ELR (cell line): ENCODE measurements around the gene TNFSF10.

Experiments used
- DNase-seq: peaks from one replicate; pipeline ENCODE4 v3.0.0-alpha.2; 2015; ENCODE audit warnings: low read depth

The TNFSF10 gene

DNA sequence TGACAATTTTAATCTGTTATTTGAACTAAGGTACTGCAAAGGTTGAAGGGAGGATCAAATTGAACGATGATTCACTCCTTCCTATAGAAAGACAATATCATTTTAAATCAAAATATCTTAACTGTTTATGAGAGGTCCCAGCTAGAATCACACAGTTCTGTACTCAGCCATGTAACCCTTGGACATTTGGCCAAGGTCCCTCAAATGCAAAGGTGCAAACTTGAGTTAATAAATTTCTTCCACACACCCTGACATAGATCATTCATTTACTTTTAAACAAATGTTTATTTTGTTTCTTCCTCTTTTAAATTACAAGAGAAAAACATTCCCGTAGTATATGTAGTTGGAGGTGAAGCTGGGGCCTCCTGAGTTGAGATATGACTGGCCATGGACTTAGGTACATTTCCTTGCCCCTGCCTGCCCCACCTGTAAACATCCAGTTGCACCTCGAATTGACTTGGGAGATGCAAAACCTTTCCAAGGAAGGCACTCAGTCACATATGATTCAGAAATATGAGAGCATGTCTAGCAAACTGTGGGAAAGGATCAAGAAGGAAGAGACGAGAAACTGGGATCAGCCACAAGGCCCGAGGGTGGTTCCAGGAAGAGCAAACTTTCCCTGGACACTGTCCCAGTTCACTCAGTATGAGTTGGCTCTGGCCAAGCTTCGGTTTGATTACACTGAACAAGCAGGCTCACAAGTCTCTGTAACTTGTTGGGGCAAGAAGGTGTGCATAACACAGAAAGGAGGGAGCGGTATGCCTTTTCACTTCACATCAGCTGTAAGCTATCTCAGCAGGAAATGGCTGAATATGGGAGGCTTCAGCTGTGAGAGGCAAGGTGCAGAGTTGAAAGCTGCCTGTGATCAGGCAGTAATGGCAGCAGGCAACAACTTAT is 6.7 kb downstream of the TNFSF10 start:
- peak; percentile 68 for DNase-seq

DNA sequence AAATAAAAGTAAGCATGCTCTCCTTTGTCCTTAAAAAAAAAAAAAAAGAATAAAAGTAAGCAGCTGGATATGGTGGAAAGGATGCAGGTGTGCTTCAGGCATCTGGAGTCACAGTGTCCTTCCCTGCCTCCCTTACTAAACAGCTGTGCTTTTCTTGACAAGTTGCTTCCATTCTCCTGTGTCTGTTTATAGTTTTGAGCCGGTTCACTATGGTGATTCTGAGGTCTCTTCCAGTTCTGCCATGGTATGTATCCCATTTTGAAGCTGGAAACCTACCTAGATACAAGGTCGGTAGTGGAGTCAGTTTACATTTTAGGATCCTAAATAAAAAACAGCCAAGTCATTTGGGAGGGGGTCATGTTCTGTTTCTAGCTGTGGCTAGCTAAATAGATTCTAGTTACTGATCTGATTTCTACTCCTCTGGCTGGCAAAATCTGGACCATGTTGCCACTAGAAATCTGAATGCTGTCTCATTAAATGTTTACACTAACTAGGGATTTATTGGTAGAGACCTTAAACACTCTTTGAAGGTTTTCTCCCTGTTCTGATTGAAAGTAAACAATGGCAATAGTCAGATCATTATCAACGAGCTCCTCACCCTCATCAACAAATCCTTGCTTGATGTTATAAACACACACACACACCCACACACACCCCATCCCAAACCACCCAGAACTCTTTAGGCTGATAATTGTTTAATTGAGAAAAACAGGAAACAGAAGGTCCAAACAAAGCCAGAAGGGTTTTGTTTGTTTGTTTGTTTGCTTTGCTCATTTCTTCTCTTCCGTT is 7.9 kb downstream of the TNFSF10 start:
- DNase-seq = no peak

DNA sequence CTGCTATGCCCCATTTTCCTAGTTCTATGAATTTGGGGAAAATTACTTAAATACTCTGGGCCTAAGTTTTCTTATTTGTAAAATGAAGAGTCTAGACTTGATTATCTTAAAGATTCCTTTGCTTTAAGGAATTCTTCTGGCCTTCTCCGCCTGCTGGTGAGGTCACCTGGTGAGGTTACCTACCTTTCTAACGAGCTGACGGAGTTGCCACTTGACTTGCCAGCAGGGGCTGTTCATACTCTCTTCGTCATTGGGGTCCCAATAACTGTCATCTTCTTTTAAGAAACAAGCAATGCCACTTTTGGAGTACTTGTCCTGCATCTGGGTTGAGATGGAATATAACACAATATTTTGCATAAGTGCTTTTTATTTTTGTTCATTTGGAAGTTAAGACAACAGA is 8.6 kb downstream of the TNFSF10 start:
- no peak for DNase-seq

DNA sequence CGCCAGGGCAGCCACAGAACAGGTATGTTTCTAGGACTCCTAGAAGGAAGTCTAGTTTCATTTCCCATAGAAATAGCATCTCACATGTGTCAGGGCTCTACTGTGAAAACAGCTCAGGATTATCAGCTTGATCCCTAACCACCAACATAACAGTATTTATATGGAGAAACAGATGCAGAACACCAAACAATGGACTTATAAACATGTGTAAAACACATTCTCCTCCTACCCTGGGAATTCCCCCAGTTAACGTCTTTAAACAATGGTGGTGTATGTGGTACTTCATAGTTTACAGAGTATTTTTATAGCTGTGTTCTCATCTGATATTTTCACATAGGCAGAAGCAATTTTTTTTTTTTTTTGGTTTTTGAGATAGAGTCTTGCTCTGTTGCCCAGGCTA is 9.7 kb downstream of the TNFSF10 start:
- peak; percentile 15 for DNase-seq

DNA sequence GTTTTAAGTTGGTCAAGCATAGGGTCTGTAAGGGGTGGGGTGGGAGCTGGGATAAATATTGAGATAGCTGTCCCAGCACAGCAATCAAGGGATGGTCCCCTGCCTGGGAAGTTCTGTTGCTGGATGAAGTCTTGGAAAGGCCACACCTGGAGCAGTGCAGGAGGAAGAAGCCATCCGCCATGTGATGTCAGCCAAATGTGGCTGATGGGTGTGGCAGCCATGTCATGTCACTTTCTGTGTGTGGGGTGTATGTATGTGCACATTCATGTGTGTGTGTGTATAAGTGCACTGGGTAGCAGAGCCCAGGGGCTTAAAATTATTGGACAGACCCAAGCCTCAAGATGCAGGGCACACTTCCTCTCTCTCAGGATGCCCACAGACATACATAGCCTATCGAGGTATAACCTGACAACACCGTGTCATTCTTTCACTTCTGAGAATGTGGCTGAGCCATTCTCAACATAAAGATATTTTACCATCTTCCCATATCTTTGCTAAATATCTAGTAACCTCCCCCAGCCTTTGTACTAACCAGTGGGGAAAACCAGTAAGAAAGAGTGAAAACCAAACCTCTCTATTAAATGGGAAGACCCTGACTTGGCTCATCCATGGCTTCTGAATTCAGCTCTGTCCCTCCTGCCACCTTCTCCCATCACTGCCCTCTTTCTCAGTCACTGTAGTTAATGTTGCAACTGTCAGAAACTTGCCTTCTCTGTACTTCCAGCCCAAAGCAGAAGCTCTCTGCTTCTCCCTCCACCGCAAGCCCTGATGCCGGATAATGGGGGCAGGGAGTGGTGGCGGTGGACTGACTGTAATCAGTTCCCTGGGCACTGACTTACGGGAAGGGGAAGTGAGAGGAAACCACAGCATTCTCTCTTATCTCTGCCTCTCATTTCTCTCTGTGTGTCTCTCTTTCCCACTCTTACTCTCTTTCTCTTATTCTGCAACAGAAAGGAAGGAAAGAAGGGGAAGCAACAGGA is 11.2 kb downstream of the TNFSF10 start:
- DNase-seq = no peak

DNA sequence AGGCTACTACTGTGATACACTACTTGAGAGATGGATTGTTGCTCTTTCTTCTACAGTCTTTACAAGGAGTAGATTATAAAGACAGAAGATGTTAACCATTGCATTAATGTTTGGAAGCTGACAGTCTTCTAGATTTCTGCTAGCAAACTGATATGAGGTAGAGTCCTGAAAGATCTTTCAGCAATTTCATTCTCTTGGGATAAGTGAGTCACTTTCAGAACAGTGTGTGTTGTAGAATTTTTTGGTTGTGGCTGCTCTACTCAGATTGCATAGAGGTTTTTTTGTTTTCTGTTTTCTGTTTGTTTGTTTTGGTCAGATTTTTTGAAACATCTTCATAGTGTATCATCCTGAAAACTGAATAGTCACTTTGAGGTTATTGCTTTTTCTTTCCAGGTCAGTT is 17.1 kb downstream of the TNFSF10 start:
- no peak for DNase-seq

DNA sequence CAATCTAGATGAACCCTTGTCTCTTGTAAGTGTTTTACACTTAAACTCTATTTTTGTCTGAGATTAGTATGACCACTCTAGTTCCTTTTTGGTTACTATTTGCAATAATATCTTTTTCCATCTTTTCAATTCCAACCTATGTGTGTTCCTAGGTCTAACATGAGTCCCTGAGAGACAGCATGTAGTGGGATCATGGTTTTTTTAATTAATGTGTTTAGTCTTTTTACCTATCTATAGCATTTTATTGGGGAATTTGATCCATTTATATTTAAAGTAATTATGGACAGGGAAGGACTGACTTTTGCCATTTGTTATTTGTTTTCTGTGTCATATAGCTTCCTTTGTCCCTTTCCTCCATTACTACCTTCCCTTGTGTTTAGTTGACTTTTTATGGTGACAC is 21.7 kb downstream of the TNFSF10 start:
- DNase-seq = no peak

DNA sequence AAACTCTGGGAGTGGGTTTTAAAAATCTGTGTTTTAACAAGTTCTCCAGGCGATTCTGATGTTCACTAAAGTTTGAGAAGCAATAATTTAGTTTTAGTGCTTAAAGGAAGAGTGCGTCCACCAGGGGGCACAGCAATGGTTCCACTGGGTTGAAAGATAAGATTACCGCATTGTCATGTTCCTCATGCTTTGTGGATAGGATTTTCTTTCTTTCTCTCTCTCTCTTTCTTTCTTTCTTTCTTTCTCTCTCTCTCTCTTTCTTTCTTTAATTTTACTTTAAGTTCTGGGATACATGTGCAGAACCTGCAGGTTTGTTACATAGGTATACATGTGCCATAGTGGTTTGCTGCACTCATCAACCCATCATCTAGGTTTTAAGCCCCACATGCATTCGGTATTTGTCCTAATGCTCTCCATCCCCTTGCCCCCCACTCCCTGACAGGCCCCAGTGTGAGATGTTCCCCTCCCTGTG is 33.0 kb downstream of the TNFSF10 start:
- peak; percentile 80 for DNase-seq

DNA sequence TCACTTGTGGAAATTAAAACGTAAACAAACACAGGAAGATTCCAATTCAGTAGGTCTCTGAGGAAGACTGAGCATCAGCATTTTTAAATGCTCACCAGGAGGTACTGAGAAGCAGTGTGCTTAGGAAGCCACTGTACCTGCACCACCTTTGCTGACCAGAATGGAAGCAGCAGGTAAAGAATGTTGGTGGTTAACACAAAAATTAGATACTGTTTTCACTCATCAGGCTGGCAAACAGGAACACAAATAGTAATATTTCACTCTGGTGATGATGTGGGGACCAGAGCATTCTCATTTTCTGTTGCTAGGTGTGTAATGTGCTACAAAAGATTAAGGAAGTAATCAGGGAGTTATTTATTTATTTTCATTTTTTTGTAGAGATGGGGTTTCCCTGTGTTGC is 45.1 kb downstream of the TNFSF10 start:
- no peak for DNase-seq

DNA sequence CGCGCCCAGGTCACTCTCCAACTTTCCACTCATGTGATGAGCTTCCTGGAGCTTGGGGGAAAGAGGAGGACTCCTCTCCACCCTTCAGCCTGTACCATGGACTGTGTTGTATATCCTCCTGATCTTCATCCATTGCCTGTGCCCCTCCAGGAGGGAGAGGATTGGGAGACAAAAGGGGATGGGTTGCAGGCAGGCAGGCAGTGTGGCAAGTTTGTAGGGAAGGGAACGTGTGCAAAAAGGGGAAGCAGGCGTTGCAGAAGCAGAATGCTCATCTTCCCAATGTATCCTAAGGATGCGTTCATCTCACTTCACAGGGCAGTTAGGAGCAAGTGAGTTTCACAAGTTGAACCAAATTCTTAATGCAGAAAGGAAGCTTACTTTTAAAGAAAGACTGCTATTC is 46.9 kb downstream of the TNFSF10 start:
- no peak for DNase-seq

DNA sequence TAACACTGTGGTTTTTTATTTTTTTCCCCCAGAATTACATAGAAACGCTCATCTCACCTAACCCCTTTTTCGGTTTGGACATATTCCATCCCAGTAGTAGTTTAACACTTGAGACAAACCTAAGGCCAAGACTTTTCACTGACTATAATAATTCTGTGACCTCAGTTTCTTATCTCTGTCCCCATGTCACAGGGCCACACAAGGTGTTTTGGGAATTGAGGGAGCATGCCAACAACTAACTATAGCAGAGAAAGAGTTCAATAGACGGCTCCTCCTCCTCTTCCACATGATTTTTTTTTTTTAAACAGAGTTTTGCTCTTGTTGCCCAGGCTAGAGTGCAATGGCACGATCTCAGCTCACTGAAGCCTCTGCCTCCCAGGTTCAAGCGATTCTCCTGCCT is 47.5 kb downstream of the TNFSF10 start:
- no peak for DNase-seq

DNA sequence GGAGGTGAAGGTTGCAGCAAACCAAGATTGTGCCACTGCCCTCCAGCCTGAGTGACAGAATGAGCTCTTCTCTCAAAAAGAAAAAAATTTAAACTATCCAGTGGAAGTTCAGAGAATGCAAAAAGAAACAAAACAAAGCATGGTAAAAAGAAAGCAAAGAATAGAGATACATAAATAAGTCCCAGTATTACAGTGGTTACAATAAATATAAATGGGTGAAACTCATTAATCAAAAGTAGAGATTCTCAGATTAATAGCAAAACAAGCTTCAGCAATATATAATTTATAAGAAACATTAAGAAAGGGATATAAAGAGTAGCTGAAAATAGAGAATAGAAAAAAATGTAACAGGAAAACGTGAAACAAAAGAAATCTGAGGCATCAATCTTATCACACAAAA is 51.3 kb downstream of the TNFSF10 start:
- no peak for DNase-seq

DNA sequence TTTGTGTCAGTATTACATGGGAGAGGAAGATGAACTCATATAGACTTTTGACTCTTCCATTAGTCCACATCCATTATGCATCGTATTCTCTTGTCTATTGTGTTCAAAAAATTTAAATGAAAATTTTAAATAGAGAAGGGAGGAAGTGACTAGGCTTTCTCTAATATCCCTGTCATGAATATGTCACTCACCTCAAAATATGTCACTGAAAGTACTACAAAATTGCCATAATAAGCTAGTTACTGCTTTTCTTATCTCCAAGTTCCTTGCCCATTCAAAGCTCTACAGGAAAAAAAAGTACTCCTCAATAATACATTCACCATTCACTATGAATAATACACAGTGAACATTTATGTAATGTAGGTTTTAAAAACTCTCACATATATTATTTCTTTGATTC is 52.6 kb downstream of the TNFSF10 start:
- DNase-seq = no peak

DNA sequence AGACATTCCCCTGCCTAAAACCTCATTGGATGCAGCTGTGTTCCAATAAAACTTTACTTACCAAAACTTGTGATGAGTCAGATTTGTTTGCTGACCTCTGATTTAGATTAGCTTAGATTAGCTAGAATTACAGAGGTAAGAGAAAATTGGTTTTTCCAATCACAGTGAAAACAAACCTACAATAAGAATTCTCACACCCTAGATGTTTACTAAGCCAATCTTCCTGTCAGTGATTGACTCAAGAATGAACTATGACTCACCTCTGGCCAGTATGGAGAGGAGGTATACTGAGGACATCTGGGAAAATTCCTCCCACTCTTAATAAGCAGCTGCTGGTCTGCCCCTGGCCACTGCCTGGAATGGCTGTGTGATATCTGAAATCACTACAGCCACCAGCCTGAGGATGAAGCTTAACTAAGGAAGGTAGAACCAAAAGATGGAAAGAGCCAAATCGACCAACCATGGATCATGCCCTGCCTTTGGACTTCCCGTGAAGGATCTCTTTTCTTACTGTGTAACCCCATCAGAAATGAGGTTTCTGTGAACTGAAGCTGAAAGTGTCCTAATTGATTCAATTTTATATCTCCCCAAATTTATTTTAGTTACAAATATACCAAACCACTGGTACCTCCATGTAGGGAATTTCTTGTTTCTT is 55.9 kb downstream of the TNFSF10 start:
- DNase-seq = peak; percentile 85

DNA sequence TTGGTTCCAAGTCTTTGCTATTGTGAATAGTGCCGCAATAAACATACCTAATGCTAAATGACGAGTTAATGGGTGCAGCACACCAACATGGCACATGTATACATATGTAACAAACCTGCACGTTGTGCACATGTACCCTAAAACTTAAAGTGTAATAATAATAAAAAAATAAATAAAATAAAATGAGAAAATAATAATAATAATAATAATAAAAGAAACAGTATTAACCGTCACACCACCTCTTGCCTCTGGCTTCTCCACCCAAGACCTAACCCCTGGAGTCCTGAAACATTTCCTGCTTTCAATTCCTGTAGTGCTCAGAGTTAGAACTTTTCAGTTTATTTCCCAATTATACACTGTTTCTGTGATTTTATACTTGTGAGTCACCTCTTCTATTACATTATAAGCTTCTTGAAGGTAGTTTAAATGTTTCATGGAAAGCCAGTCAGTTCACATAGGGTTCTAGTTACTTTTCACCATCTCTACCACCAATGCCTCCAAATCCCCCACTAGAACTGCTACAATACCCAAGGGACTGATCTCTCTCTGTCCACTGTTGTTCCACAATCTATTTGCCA is 56.6 kb downstream of the TNFSF10 start:
- DNase-seq = peak; percentile 15

DNA sequence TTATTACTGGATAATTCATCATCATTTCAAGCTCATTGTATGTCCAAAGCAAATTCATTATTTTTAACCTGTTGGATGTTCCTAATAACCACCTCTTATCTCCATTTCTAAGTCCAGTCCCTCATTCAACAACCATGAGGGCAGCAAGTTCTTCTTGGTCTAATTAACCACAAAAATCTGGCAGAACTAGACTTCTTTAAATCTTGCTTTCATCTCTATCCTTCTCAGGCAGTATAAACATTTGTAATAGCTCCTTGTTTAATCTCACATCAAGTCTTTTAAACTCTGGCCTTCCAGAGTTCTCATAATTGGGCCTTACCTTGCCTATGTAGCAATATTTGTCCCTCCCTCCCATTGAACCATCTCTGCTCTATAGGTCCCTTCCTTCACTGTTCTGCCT is 57.9 kb downstream of the TNFSF10 start:
- DNase-seq = no peak

DNA sequence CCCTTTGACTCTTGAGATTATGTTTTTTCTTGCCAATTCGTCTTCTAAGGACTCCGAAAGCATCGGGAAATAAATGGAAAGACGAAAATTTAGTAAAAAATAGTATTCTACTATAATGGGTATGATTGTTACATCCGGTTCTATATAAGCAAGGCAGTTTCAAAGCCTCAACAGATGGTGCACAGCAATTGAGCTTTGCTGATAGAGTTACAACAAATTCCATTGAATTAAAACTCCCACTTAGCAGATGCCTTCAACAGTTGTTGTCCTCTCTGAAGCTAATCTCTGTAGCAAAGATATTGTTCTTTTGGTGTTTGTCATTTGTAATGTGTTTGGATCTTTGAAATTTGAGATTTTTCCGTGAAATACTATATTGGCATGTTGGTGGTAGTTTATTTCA is 58.9 kb downstream of the TNFSF10 start:
- DNase-seq = no peak

DNA sequence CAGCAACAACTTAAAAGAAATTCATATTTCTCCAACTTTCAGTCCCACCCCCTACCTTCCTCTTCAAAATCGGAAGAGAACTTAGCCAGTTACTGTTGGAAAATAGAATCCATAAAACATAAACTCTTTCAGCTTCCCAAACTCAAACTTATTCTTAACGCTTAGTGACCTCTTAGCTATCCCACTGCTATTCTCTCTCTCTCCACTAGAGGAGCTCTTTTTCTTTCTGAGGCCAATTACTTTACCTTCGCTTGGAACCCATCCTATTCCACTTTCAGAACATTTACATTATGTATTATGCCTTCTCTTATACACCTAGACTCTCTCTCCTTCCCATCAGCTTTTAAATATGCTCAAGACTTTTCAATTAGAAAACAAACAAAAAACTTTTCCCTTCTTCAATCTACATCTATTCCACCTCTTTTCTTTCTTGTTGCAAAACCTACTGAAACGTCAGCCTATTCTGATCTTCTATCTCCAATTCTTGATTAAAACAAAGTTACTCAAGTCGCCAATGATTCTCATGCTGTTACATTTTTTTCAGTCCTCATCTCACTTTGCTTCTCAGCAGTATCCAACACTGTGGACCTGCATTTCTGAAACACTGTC is 61.6 kb downstream of the TNFSF10 start:
- peak; percentile 66 for DNase-seq

DNA sequence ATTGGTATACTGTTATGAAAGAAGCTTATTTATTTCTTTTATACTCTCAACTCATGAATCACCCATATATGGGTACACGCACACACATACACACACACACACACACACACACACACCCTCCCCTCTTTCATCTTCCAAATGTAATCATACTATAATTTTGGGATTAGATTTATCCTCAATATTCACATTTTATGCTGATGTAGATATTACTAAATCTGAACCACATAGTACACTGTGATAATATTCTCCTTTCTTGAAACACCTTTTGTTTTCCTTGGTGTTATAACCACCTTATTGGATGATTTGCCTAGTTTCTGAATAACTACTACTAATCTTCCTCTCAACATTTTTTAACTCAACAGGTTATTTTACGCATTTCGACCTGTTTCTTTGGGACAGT is 66.8 kb downstream of the TNFSF10 start:
- DNase-seq = no peak
